Stimulated activated CD8-positive, alpha-beta memory T cell treated with anti-CD3 and anti-CD28 coated beads, Interleukin-4, amount 100 ng/mL, for 1 hour (primary cell): ENCODE measurements around the gene YIPF4.
"Not testable (repeated sequence)": the region's sequence is repeated elsewhere in the genome, so short reads cannot be mapped to it uniquely, and the experiment has no call there.

Source experiments
- DNase-seq, 2 donors: peaks; one replicate each; pipeline ENCODE4 v3.0.0-alpha.2; 2020; ENCODE audit warnings: low read depth in 2 of 2, low spot score in 1 of 2

YIPF4 gene

DNA sequence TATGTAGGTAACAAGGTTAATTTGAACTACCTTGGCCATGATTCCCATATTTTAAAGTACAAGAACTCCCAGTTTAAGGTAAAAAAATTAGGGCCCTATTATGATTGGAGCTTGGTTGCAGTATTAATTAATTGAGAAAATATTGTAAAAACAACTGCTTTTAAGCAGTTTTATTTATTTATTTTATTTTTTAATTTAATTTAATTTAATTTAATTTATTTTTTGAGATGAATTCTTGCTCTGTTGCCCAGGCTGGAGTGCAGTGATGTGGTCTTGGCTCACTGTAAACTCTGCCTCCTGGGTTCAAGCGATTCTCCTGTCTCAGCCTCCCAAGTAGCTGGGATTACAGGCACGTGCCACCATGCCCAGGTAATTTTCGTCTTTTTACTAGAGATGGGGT, 88.0 kb downstream of the YIPF4 start:
- DNase-seq: not testable (repeated sequence)
